ENCODE results near the gene CDC37. TPM values are rescaled to one million over a fixed set of nuclear protein-coding genes. Genes with fewer than 3 reads are reported as not detected.
A peak's percentile ranks its signal among the peaks of the same experiment; 100 is the strongest.

The CDC37 gene
- total and polyA plus RNA-seq, 2 experiments from 2014 or later, result 229 to 298 TPM

DNA sequence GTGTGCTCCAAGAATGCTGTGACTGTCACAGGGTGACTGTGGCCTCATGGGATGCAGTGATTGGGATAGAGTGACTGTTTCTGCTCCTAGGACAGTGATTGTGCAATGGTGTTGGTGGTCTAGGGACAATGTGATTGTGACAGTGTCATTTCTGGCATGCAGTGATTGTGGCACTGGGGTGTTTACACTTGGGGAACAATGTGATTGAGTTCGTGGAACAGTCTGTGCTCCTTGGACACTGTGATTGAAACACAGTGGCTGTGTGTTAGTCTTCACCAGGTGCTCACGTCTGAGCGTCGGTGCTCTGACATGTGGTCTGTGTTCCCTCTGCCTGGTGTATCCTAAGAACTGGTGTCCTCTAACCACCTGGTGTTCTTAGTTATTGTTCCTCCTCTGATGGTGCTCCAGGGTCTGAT, 18.7 kb upstream of the CDC37 start:
- no peaks in the 10 kb centered on the region for H3K36me3 ChIP-seq
- no peak for DNase-seq (ENCODE audit: low read depth in 1 of 2, low spot score in 1 of 2)

DNA sequence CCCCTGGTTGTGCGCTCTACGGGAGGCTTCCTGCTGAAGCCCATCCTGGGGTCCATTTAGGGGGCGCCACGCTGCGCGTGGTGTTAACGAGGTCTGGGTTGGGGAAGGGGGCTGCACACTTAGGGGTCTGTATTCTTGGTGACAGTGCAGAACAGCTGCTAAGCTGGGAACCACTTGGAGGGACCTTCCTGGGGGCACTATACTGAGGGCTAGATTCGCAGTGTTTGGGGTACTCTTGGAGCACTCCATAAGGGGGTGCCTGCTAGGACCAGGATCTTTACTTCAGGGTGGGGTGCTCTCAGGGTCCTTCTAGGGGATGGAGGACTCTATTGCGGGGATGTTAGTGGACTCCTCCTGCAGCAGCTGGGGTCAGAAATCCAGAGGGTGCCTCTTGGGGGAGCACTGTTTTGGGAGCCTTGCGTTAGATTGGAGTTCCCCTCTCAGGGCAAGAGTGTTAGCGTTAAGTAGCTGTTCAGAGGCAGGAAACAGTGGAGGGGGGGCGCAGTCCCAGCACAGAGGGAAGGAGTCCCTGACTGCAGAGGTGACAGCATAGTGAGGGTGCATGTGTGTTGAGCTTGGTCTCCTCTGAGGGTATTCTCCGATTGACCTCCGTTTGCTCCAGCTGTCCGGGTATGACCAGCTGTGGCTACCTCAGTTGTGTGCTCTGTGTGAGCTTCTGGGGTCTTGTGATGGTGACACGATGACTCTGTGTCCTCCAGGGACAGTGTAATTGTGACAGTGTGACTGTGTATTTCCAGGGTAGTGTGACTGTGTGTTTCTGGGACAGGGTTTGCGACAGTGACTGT, 18.1 kb upstream of the CDC37 start:
- H3K36me3 ChIP-seq, result no peaks in the 10 kb centered on the region
- H3K27me3 ChIP-seq, result peaks cover 94% of the 10 kb centered on the region
- no peak for DNase-seq (ENCODE audit: low read depth in 1 of 2, low spot score in 1 of 2)
- peaks cover 15% of the 10 kb centered on the region for H3K4me1 ChIP-seq (ENCODE audit: low read depth)
- no peak overlapping the region for H3K27ac ChIP-seq
- peak overlapping the region; percentile 26 for H3K4me3 ChIP-seq
- no peaks in the 10 kb centered on the region for H3K9me3 ChIP-seq (ENCODE audit: low read depth)
- TF ChIP-seq, protein P1, sequence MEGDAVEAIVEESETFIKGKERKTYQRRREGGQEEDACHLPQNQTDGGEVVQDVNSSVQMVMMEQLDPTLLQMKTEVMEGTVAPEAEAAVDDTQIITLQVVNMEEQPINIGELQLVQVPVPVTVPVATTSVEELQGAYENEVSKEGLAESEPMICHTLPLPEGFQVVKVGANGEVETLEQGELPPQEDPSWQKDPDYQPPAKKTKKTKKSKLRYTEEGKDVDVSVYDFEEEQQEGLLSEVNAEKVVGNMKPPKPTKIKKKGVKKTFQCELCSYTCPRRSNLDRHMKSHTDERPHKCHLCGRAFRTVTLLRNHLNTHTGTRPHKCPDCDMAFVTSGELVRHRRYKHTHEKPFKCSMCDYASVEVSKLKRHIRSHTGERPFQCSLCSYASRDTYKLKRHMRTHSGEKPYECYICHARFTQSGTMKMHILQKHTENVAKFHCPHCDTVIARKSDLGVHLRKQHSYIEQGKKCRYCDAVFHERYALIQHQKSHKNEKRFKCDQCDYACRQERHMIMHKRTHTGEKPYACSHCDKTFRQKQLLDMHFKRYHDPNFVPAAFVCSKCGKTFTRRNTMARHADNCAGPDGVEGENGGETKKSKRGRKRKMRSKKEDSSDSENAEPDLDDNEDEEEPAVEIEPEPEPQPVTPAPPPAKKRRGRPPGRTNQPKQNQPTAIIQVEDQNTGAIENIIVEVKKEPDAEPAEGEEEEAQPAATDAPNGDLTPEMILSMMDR (IDR thresholded peaks at IDR 0.05; ENCODE audit: low read depth, low read length), result no peak

More for the DNA sequence above, 18.7 kb upstream of the CDC37 start:
- TF ChIP-seq, protein P1 (IDR thresholded peaks at IDR 0.05; ENCODE audit: low read depth, low read length), result no peak
- Histone ChIP-seq H3K4me1 (ENCODE audit: low read depth) (peaks cover 15% of the 10 kb centered on the region), H3K4me3 (no peak overlapping the region), H3K9me3 (ENCODE audit: low read depth) (no peaks in the 10 kb centered on the region), H3K27ac (no peak overlapping the region), H3K27me3 (peaks cover 99% of the 10 kb centered on the region)

DNA sequence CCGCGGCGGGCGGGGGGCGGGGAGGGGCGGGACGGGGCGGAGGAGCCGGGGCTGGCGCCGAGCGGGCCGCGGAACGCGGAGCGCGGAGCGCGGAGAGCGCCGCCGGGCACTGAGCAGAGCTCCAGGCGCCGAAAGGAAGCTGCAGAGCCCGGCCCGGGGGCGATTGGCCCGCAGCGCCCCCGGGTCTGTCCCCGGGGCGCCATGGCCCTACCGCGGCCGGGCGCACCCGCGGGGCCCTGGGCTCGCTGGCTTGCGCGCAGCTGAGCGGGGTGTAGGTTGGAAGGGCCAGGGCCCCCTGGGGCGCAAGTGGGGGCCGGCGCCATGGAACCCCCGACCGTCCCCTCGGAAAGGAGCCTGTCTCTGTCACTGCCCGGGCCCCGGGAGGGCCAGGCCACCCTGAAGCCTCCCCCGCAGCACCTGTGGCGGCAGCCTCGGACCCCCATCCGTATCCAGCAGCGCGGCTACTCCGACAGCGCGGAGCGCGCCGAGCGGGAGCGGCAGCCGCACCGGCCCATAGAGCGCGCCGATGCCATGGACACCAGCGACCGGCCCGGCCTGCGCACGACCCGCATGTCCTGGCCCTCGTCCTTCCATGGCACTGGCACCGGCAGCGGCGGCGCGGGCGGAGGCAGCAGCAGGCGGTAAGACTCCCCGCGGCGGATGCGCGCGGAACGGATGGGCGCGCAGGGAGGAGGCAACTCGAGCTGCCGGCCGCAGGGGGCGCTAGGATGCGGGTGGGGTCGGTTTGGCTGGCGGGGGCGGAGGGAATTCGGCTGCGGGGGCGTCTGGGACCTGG, 17.3 kb upstream of the CDC37 start, which contains the start of gene PDE4A:
Gene PDE4A (plus strand): TSS at position 95 of the 796 bp plus-strand sequence. CDS start 227 bp downstream, at position 322.
- TF ChIP-seq, protein P1 (IDR thresholded peaks at IDR 0.05; ENCODE audit: low read depth, low read length), result peak; percentile 46
- H3K9me3 ChIP-seq (ENCODE audit: low read depth), result no peaks in the 10 kb centered on the region
- peaks cover 88% of the 10 kb centered on the region for H3K27me3 ChIP-seq
- peaks cover 15% of the 10 kb centered on the region for H3K4me1 ChIP-seq (ENCODE audit: low read depth)
- no peak within 1 kb of the TSS for H3K27ac ChIP-seq
- peak; percentile 49 to 61 for DNase-seq (ENCODE audit: low read depth in 1 of 2, low spot score in 1 of 2)
- H3K36me3 ChIP-seq, result no peaks in the 10 kb centered on the region
- H3K4me3 ChIP-seq, result peak within 1 kb of the TSS; percentile 26

DNA sequence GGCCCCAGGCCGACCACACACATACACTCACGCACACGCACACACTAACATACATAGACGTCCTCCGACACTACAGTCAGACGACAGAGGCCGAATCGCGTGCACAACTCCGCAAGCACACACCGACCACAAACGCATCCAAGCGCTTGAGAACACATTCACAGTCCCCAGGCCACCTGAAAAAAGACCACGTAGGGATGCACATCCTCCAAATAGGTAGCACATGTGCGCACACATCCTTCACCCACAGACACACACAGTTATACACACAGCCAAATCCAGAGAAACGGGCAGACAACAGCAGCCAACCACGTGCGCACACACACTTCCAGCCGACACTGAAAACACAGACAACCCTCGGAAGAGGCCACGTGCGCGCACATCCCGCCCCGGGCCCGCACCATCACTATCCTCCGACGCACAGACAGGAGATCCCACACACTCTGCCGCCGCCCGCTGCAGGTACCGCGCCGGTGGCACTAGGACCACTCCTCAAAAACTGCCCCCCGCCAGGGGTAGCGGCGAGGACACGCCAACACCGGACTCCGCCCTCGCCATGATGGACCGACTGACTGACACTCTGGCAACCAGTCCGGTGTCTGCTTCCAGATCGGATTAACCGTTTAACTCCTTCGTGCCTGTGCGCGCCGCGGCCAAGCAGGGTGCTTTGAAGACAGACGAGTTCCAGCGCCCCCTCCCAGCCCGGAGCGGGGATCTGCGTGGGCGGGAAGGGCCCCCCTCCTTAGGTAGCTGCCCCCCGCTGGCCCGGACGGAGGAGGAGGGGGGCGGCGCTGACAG, 16.5 kb upstream of the CDC37 start:
- Histone ChIP-seq H3K4me1 (ENCODE audit: low read depth) (peaks cover 15% of the 10 kb centered on the region), H3K27me3 (peaks cover 82% of the 10 kb centered on the region), H3K36me3 (no peaks in the 10 kb centered on the region), H3K4me3 (peak overlapping the region; percentile 26), H3K9me3 (ENCODE audit: low read depth) (no peaks in the 10 kb centered on the region), H3K27ac (no peak overlapping the region)
- TF ChIP-seq, protein P1 (IDR thresholded peaks at IDR 0.05; ENCODE audit: low read depth, low read length), result no peak
- DNase-seq (ENCODE audit: low read depth in 1 of 2, low spot score in 1 of 2), result peak; percentile 72

DNA sequence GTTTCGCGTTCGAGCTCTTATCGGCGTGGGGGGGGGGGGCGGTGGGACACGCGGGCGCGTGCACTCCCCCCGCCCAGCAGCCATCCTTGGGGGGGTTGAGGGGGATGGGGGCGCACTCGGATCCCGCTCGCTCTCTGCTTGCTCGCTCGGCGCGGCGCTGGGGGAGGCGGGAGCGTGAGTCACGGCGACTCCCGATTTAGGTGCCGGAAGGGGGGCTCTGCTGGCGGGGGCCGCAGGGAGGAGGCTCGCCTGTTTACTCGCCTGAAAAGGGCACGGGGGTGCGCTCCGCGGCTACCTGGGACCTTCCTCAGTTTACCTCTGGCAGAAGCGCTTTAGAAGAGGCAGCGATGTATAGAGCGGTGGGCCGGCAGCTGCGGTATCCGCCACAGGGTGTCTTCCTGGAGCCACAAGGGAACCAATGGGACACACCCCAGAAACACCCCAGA, 15.9 kb upstream of the CDC37 start:
- H3K36me3 ChIP-seq, result no peaks in the 10 kb centered on the region
- no peaks in the 10 kb centered on the region for H3K9me3 ChIP-seq (ENCODE audit: low read depth)
- H3K27me3 ChIP-seq, result peaks cover 76% of the 10 kb centered on the region
- TF ChIP-seq, protein P1 (IDR thresholded peaks at IDR 0.05; ENCODE audit: low read depth, low read length), result no peak
- H3K27ac ChIP-seq, result no peak overlapping the region
- H3K4me3 ChIP-seq, result peak overlapping the region; percentile 26
- DNase-seq (ENCODE audit: low read depth in 1 of 2, low spot score in 1 of 2), result no peak
- H3K4me1 ChIP-seq (ENCODE audit: low read depth), result peaks cover 15% of the 10 kb centered on the region

Data from cardiac muscle cell (in vitro differentiated cells and primary cell).